IMR-90 (cell line): ENCODE results near the gene AQP5. TPM values are rescaled to one million over a fixed set of nuclear protein-coding genes. Genes with fewer than 3 reads are reported as not detected.

Experiments
- ATAC-seq: fragments of 200-7000 bp; cut with Tn5 transposase; 2 replicates; pipeline ENCODE4 v1.9.1; 2020; ENCODE audit warnings: low read depth, mild to moderate bottlenecking, moderate library complexity
- BruUV-seq: library from RNA; stranded (reverse); fragments of 400-500 nt; replicated peaks from 2 replicates; lab custom pipeline; 2021; lab: Mats Ljungman, UMichigan
- CTCF ChIA-PET: fragments of 300-600 bp; formaldehyde crosslinking; extraction: SDS; loops from one replicate; lab custom pipeline; 2021; ENCODE audit warnings: antibody characterized with exemption; lab: Yijun Ruan, JAX
- POLR2A ChIA-PET: fragments of 300-600 bp; sonication (Branson Sonifier 250); formaldehyde crosslinking; loops from one replicate; lab custom pipeline; 2022; ENCODE audit warnings: antibody characterized with exemption; ENCODE audit not compliant: unreplicated experiment; lab: Charles Lee
- DNase-seq: peaks from one replicate; pipeline ENCODE4 v3.0.0; 2013
- H2AFZ ChIP-seq: replicated peaks from 2 replicates; pipeline ENCODE3; 2013; ENCODE audit warnings: low read length, mild to moderate bottlenecking; ENCODE audit not compliant: poor library complexity
- H2AK5ac ChIP-seq: 2 replicates; pipeline ENCODE4 v1.6.1; 2013; ENCODE audit warnings: low read depth, low read length, inconsistent platforms
- H2AK9ac ChIP-seq: replicated peaks from 2 replicates; pipeline ENCODE3; 2013; ENCODE audit warnings: mild to moderate bottlenecking, low read depth, low read length, moderate library complexity; ENCODE audit not compliant: poor library complexity
- H2BK120ac ChIP-seq: 2 replicates; pipeline ENCODE4 v1.6.1; 2013; ENCODE audit warnings: low read depth, low read length, inconsistent platforms
- H2BK15ac ChIP-seq: 3 replicates; pipeline ENCODE4 v1.6.1; 2013; ENCODE audit warnings: low read depth, low read length, inconsistent platforms
- H2BK20ac ChIP-seq: 2 replicates; pipeline ENCODE4 v1.6.1; 2013; ENCODE audit warnings: low read depth, mild to moderate bottlenecking, inconsistent platforms, low read length, moderate library complexity
- H2BK5ac ChIP-seq: 2 replicates; pipeline ENCODE4 v1.6.1; 2013; ENCODE audit warnings: mild to moderate bottlenecking, low read depth, low read length, inconsistent platforms; ENCODE audit not compliant: poor library complexity, severe bottlenecking
- H3K14ac ChIP-seq: replicated peaks from 2 replicates; pipeline ENCODE4 v1.6.1; 2013; ENCODE audit warnings: low read depth, low read length, inconsistent platforms
- H3K18ac ChIP-seq: 2 replicates; pipeline ENCODE4 v1.6.1; 2013; ENCODE audit warnings: low read depth, low read length, control low read depth
- H3K23ac ChIP-seq: 2 replicates; pipeline ENCODE4 v1.6.1; 2013; ENCODE audit warnings: low read depth, low read length, inconsistent platforms
- H3K27ac ChIP-seq: 2 replicates; pipeline ENCODE4 v1.5.1; 2013; ENCODE audit warnings: mild to moderate bottlenecking, control low read depth, low read length; ENCODE audit not compliant: insufficient read depth
- H3K27me3 ChIP-seq: 2 replicates; pipeline ENCODE4 v1.6.1; 2013; ENCODE audit warnings: low read length; ENCODE audit not compliant: control insufficient read depth, insufficient read depth
- H3K36me3 ChIP-seq: 2 replicates; pipeline ENCODE4 v1.6.1; 2013; ENCODE audit warnings: low read length, mixed read lengths; ENCODE audit not compliant: control insufficient read depth, insufficient read depth
- H3K4ac ChIP-seq: 2 replicates; pipeline ENCODE4 v1.6.1; 2013; ENCODE audit warnings: low read depth, low read length, inconsistent platforms
- H3K4me1 ChIP-seq: 2 replicates; pipeline ENCODE4 v1.6.1; 2013; ENCODE audit warnings: low read length, mixed read lengths; ENCODE audit not compliant: control insufficient read depth, insufficient read depth
- H3K4me2 ChIP-seq: 2 replicates; pipeline ENCODE4 v1.6.1; 2013; ENCODE audit warnings: low read depth, mild to moderate bottlenecking, control low read depth, low read length, moderate library complexity
- H3K4me3 ChIP-seq: 2 replicates; pipeline ENCODE4 v1.5.1; 2013; ENCODE audit warnings: low read depth, mild to moderate bottlenecking, control low read depth, low read length, moderate library complexity; ENCODE audit not compliant: insufficient read depth
- H3K56ac ChIP-seq: 2 replicates; pipeline ENCODE4 v1.6.1; 2013; ENCODE audit warnings: low read length, inconsistent platforms; ENCODE audit not compliant: insufficient read depth; ENCODE audit errors: extremely low read depth
- H3K79me1 ChIP-seq, 2 experiments: 2 replicates each; pipeline ENCODE4 v1.6.1; 2013; ENCODE audit warnings: low read length in 2 of 2, inconsistent platforms in 1 of 2, low read depth in 1 of 2
- H3K9ac ChIP-seq: 2 replicates; pipeline ENCODE4 v1.6.1; 2013; ENCODE audit warnings: low read depth, low read length, control low read depth
- H3K9me1 ChIP-seq: 2 replicates; pipeline ENCODE4 v1.6.1; 2013; ENCODE audit warnings: low read length, inconsistent platforms; ENCODE audit not compliant: insufficient read depth
- H3K9me3 ChIP-seq: 2 replicates; pipeline ENCODE4 v1.6.1; 2013; ENCODE audit warnings: low read length; ENCODE audit not compliant: control insufficient read depth, insufficient read depth
- H4K20me1 ChIP-seq: 2 replicates; pipeline ENCODE4 v1.6.1; 2013; ENCODE audit warnings: low read length, inconsistent platforms; ENCODE audit not compliant: insufficient read depth
- H4K5ac ChIP-seq: 2 replicates; pipeline ENCODE4 v1.6.1; 2013; ENCODE audit warnings: mild to moderate bottlenecking, low read depth, low read length, control low read depth
- H4K8ac ChIP-seq, 2 experiments: 2 replicates each; pipeline ENCODE4 v1.6.1; 2013; ENCODE audit warnings: low read depth in 2 of 2, low read length in 2 of 2, control low read depth in 1 of 2, inconsistent platforms in 1 of 2
- H4K91ac ChIP-seq: 2 replicates; pipeline ENCODE4 v1.6.1; 2013; ENCODE audit warnings: low read depth, low read length, inconsistent platforms; ENCODE audit not compliant: insufficient read depth
- BHLHE40 ChIP-seq: fragments of 150-350 bp; IDR thresholded peaks from 2 replicates; pipeline ENCODE4 v1.6.1; 2016; ENCODE audit warnings: mild to moderate bottlenecking, low read depth, low read length
- CEBPB ChIP-seq: IDR thresholded peaks from 2 replicates; pipeline ENCODE4 v1.6.1; 2012; ENCODE audit warnings: low read depth, low read length, improper control_type of control experiment
- CHD1 ChIP-seq: IDR thresholded peaks from 2 replicates; pipeline ENCODE4 v1.6.1; 2012; ENCODE audit warnings: low read depth, low read length, improper control_type of control experiment
- FOS ChIP-seq: fragments of 150-350 bp; IDR thresholded peaks from 2 replicates; pipeline ENCODE4 v1.6.1; 2016; ENCODE audit warnings: low read depth, low read length
- MAFK ChIP-seq: IDR thresholded peaks from 2 replicates; pipeline ENCODE4 v1.6.1; 2012; ENCODE audit warnings: low read depth, low read length, improper control_type of control experiment
- MAZ ChIP-seq: IDR thresholded peaks from 2 replicates; pipeline ENCODE4 v1.6.1; 2012; ENCODE audit warnings: low read depth, mild to moderate bottlenecking, low read length, improper control_type of control experiment, moderate library complexity, borderline replicate concordance
- MXI1 ChIP-seq: IDR thresholded peaks from 2 replicates; pipeline ENCODE4 v1.6.1; 2012; ENCODE audit warnings: low read depth, mild to moderate bottlenecking, low read length, moderate library complexity, borderline replicate concordance
- NFE2L2 ChIP-seq: fragments of 150-350 bp; IDR thresholded peaks from 2 replicates; pipeline ENCODE4 v1.6.1; 2016; ENCODE audit warnings: low read depth, mild to moderate bottlenecking, low read length
- POLR2A ChIP-seq: IDR thresholded peaks from 2 replicates; pipeline ENCODE4 v1.6.1; 2012; ENCODE audit warnings: mild to moderate bottlenecking, low read depth, low read length
- RAD21 ChIP-seq: IDR thresholded peaks from 2 replicates; pipeline ENCODE4 v1.6.1; 2012; ENCODE audit warnings: low read length, improper control_type of control experiment
- RCOR1 ChIP-seq: IDR thresholded peaks from 2 replicates; pipeline ENCODE4 v1.6.1; 2012; ENCODE audit warnings: mild to moderate bottlenecking, low read length, improper control_type of control experiment; ENCODE audit not compliant: insufficient replicate concordance
- RFX5 ChIP-seq: IDR thresholded peaks from 2 replicates; pipeline ENCODE4 v1.8.0; 2012; ENCODE audit warnings: low read depth, mild to moderate bottlenecking, low read length, moderate library complexity
- SMC3 ChIP-seq: fragments of 150-350 bp; IDR thresholded peaks from 2 replicates; pipeline ENCODE4 v1.6.1; 2016; ENCODE audit warnings: low read depth, mild to moderate bottlenecking, antibody characterized with exemption, low read length, moderate library complexity
- WGBS, 2 experiments: methylation state at CpG; one replicate each; pipeline versions ENCODE4 v1.1.5 to v1.1.7; 2013; ENCODE audit warnings: missing lambda C conversion rate in 2 of 2; ENCODE audit not compliant: insufficient read length in 1 of 2; ENCODE audit errors: extremely low coverage in 2 of 2; 5-methylcytosine and 5-hydroxymethylcytosine counted together
- dilution Hi-C: fragments of 300-500 bp; cut with HindIII; formaldehyde crosslinking; loops from one replicate; pipeline ENCODE4 v1.14.3; 2018; ENCODE audit warnings: low sequenced_read_pairs; ENCODE audit not compliant: unreplicated experiment
- in situ Hi-C: fragments of 300-500 bp; cut with MboI; formaldehyde crosslinking; loops from 3 replicates; pipeline ENCODE4 v1.14.3; 2019; ENCODE audit warnings: low sequenced_read_pairs, inconsistent platforms, mixed read lengths
- intact Hi-C: fragments of 100-400 bp; cut with micrococcal nuclease; formaldehyde crosslinking; loops from 2 replicates; pipeline ENCODE4 v1.10.0; 2022
- polyA plus RNA-seq, 3 experiments: library from polyadenylated mRNA; depleted of rRNA; stranded (reverse); fragments of >200 nt; gene quantifications; 2 replicates each; pipeline ENCODE4 v1.2.3, GENCODE V29; 2012; ENCODE audit warnings: low replicate concordance in 1 of 3
- total RNA-seq: library from RNA; depleted of rRNA; stranded (reverse); fragments of >200 nt; gene quantifications from 2 replicates; pipeline ENCODE4 v1.2.3, GENCODE V29; 2012
- TF ChIP-seq, protein P1 (sequence below): fragments of 150-350 bp; IDR thresholded peaks from 2 replicates; pipeline ENCODE4 v1.6.1; 2016; ENCODE audit warnings: low read depth, mild to moderate bottlenecking, low read length, moderate library complexity, borderline replicate concordance
- TF ChIP-seq, protein P2 (sequence below): conservative IDR thresholded peaks from 2 replicates; pipeline ENCODE4 v1.5.1; 2012; ENCODE audit warnings: mild to moderate bottlenecking, low read depth, low read length, improper control_type of control experiment
- TF ChIP-seq, protein P3 (sequence below): fragments of 150-350 bp; IDR thresholded peaks from 2 replicates; pipeline ENCODE4 v1.6.1; 2017; ENCODE audit warnings: mild to moderate bottlenecking, antibody characterized with exemption, low read length, low read depth

Gene AQP5
- total and polyA plus RNA-seq, 2 of the 4 experiments (the other 2 are of a cell fraction) = not detected

DNA sequence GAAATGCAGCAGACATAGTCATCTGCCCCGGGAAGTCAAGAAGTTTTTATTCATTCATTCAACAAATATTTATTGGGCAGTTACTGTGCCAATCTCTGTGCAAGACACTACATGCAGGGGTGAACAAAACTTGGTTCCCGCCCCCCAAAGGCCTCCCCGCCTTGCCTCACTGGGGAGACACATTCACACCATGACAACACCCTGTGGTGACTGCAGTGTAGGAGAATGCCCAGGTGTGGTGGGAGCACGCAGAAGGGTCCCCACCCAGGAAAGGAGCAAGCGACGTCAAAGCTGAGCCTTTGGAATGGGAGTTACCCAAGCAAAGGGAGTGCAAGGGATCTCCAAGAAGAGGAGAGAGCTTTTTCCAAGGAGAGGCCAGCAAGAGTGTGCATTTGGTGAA is 9.5 kb downstream of the AQP5 start:
- ChIA-PET POLR2A (no interaction called here), CTCF (interaction anchor here (1.2 kb wide), 1 partner anchor 85 kb away, joined by 4 read pairs; no protein-coding TSS in a partner anchor)
- H3K27ac ChIP-seq = no peak overlapping the region
- H4K5ac ChIP-seq = no peak overlapping the region
- no peaks in the 10 kb centered on the region for H3K36me3 ChIP-seq
- no peaks in the 10 kb centered on the region for H3K9me3 ChIP-seq
- DNase-seq (no peak), ATAC-seq (no peak)
- intact Hi-C loops = no loop called here
- no peak overlapping the region for H3K4me2 ChIP-seq
- H3K27me3 ChIP-seq = peaks cover 54% of the 10 kb centered on the region
- H3K4me3 ChIP-seq = no peak overlapping the region
- H3K14ac ChIP-seq = no peak overlapping the region
- no peak overlapping the region for H2AK5ac ChIP-seq
- no peak overlapping the region for H3K4ac ChIP-seq
- H2BK15ac ChIP-seq = no peak overlapping the region
- no peaks in the 10 kb centered on the region for H3K79me1 ChIP-seq
- no TSS peak for BruUV-seq
- H3K9me1 ChIP-seq = no peaks in the 10 kb centered on the region
- H3K9ac ChIP-seq = no peak overlapping the region
- 83% methylated on average over 1 of the region's 6 CpGs; no CpG with 5 or more reads in 1 of the 2 experiments for WGBS, 2 experiments
- H2AK9ac ChIP-seq = no peak overlapping the region
- no peak for TF ChIP-seq BHLHE40
- TF ChIP-seq MAFK = no peak
- no peak for TF ChIP-seq NFE2L2
- TF ChIP-seq, protein P1, sequence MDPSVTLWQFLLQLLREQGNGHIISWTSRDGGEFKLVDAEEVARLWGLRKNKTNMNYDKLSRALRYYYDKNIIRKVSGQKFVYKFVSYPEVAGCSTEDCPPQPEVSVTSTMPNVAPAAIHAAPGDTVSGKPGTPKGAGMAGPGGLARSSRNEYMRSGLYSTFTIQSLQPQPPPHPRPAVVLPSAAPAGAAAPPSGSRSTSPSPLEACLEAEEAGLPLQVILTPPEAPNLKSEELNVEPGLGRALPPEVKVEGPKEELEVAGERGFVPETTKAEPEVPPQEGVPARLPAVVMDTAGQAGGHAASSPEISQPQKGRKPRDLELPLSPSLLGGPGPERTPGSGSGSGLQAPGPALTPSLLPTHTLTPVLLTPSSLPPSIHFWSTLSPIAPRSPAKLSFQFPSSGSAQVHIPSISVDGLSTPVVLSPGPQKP = no peak
- no peak for TF ChIP-seq POLR2A
- TF ChIP-seq CHD1 = no peak
- TF ChIP-seq CEBPB = no peak
- TF ChIP-seq MXI1 = no peak
- TF ChIP-seq FOS = no peak
- no peak for TF ChIP-seq MAZ
- TF ChIP-seq, protein P2, sequence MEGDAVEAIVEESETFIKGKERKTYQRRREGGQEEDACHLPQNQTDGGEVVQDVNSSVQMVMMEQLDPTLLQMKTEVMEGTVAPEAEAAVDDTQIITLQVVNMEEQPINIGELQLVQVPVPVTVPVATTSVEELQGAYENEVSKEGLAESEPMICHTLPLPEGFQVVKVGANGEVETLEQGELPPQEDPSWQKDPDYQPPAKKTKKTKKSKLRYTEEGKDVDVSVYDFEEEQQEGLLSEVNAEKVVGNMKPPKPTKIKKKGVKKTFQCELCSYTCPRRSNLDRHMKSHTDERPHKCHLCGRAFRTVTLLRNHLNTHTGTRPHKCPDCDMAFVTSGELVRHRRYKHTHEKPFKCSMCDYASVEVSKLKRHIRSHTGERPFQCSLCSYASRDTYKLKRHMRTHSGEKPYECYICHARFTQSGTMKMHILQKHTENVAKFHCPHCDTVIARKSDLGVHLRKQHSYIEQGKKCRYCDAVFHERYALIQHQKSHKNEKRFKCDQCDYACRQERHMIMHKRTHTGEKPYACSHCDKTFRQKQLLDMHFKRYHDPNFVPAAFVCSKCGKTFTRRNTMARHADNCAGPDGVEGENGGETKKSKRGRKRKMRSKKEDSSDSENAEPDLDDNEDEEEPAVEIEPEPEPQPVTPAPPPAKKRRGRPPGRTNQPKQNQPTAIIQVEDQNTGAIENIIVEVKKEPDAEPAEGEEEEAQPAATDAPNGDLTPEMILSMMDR = no peak
- TF ChIP-seq RCOR1 = no peak
- TF ChIP-seq SMC3 = no peak
- no peak for TF ChIP-seq RFX5
- TF ChIP-seq RAD21 = no peak
- TF ChIP-seq, protein P3, sequence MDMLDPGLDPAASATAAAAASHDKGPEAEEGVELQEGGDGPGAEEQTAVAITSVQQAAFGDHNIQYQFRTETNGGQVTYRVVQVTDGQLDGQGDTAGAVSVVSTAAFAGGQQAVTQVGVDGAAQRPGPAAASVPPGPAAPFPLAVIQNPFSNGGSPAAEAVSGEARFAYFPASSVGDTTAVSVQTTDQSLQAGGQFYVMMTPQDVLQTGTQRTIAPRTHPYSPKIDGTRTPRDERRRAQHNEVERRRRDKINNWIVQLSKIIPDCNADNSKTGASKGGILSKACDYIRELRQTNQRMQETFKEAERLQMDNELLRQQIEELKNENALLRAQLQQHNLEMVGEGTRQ = no peak
- H4K91ac ChIP-seq = no peak overlapping the region
- H4K8ac ChIP-seq = no peak overlapping the region
- in situ Hi-C loops = loop anchor here (5.0 to 10.0 kb wide), 2 partner anchors 86 to 204 kb away; partner anchors contain the start of gene ASIC1
- no peak overlapping the region for H3K23ac ChIP-seq
- H2BK120ac ChIP-seq = no peak overlapping the region
- no peak overlapping the region for H2BK20ac ChIP-seq
- H4K20me1 ChIP-seq = no peaks in the 10 kb centered on the region
- H3K4me1 ChIP-seq = no peaks in the 10 kb centered on the region
- H3K18ac ChIP-seq = no peak overlapping the region
- H3K56ac ChIP-seq = no peak overlapping the region
- dilution Hi-C loops = no loop called here
- no peak overlapping the region for H2BK5ac ChIP-seq
- no peak overlapping the region for H2AFZ ChIP-seq
